HCT116 (cell line): Measurements from ENCODE around the gene QRICH2. TPM values are rescaled to one million over a fixed set of nuclear protein-coding genes. Genes with fewer than 3 reads are reported as not detected.

Experiments
- ATAC-seq: fragments of 200-7000 bp; cut with Tn5 transposase; 2 replicates; pipeline ENCODE4 v1.9.1; 2020; ENCODE audit warnings: mild to moderate bottlenecking, moderate library complexity
- BruUV-seq: library from RNA; stranded (reverse); fragments of 400-500 nt; replicated peaks from 2 replicates; lab custom pipeline; 2021; lab: Mats Ljungman, UMichigan
- CTCF ChIA-PET: fragments of 300-600 bp; sonication (Branson Sonifier 250); formaldehyde crosslinking; loops from one replicate; lab custom pipeline; 2021; ENCODE audit warnings: antibody characterized with exemption; lab: Charles Lee
- POLR2A ChIA-PET: fragments of 300-600, 350-600 bp; sonication (Branson Sonifier 250); formaldehyde crosslinking; loops from one replicate; lab custom pipeline; 2021; ENCODE audit warnings: antibody characterized with exemption; lab: Charles Lee
- RAD21 ChIA-PET, 2 experiments: fragments of 300-600 bp; sonication (Branson Sonifier 250); formaldehyde crosslinking; loops; one replicate each; lab custom pipeline; 2023; ENCODE audit warnings: low total read pairs in 2 of 2; ENCODE audit not compliant: uncharacterized antibody in 2 of 2, unreplicated experiment in 2 of 2, low non-redundant PET in 1 of 2; lab: Charles Lee
- DNase-seq: peaks from one replicate; pipeline ENCODE4 v3.0.0-alpha.2; 2010; ENCODE audit warnings: low read depth, low spot score
- H2AFZ ChIP-seq: fragments of 200-600 bp; shearing (Covaris generic), sonication (generic); 2 replicates; pipeline ENCODE4 v1.6.1; 2017; ENCODE audit warnings: low read depth, mixed run types, mixed read lengths, antibody characterized with exemption, low read length; ENCODE audit not compliant: poor library complexity, severe bottlenecking
- H3K27ac ChIP-seq: 2 replicates; pipeline ENCODE4 v1.5.1; 2012; ENCODE audit warnings: low read depth, low read length
- H3K27me3 ChIP-seq: fragments of 200-600 bp; sonication (generic); 2 replicates; pipeline ENCODE4 v1.6.1; 2016; ENCODE audit warnings: mixed run types, low read length, mixed read lengths; ENCODE audit not compliant: insufficient read depth
- H3K36me3 ChIP-seq, 2 experiments: fragments of 200-500 bp in 1 of 2; fragments of 200-600 bp in 1 of 2; sonication (Bioruptor generic) in 1 of 2; sonication (generic) in 1 of 2; 2 replicates each; pipeline versions ENCODE4 v1.5.1 to v1.6.1; 2014 to 2016; ENCODE audit warnings: low read length in 2 of 2, inconsistent platforms in 1 of 2, mixed read lengths in 1 of 2, mixed run types in 1 of 2; ENCODE audit not compliant: insufficient read depth in 2 of 2, control insufficient read depth in 1 of 2
- H3K4me1 ChIP-seq, 2 experiments: fragments of 200-600 bp in 1 of 2; sonication (generic) in 1 of 2; 2 replicates each; pipeline versions ENCODE4 v1.5.1 to v1.6.1; 2012 to 2017; ENCODE audit warnings: low read length in 2 of 2, inconsistent platforms in 1 of 2, mild to moderate bottlenecking in 1 of 2, mixed read lengths in 1 of 2, mixed run types in 1 of 2, moderate library complexity in 1 of 2; ENCODE audit not compliant: insufficient read depth in 2 of 2, control insufficient read depth in 1 of 2
- H3K4me2 ChIP-seq: fragments of 200-600 bp; sonication (generic); 2 replicates; pipeline ENCODE4 v1.6.1; 2017; ENCODE audit warnings: mixed run types, low read length, mixed read lengths
- H3K4me3 ChIP-seq, 2 experiments: fragments of 200-600 bp in 1 of 2; sonication (generic) in 1 of 2; replicated peaks in 1 of 2; 2 replicates each; pipeline ENCODE4 v1.5.1; 2011 to 2016; ENCODE audit warnings: low read length in 2 of 2, control low read depth in 1 of 2, low read depth in 1 of 2, mild to moderate bottlenecking in 1 of 2, mixed read lengths in 1 of 2, mixed run types in 1 of 2
- H3K79me2 ChIP-seq: fragments of 200-600 bp; sonication (generic); 2 replicates; pipeline ENCODE4 v1.6.1; 2017; ENCODE audit warnings: mild to moderate bottlenecking, mixed run types, low read length, moderate library complexity, mixed read lengths; ENCODE audit not compliant: insufficient read depth
- H3K9ac ChIP-seq: fragments of 200-600 bp; sonication (generic); 2 replicates; pipeline ENCODE4 v1.6.1; 2016; ENCODE audit warnings: low read length, mixed read lengths
- H3K9me2 ChIP-seq: fragments of 200-600 bp; sonication (generic), shearing (Covaris generic); 2 replicates; pipeline ENCODE4 v1.6.1; 2017; ENCODE audit warnings: mixed run types, mild to moderate bottlenecking, moderate library complexity; ENCODE audit not compliant: insufficient read depth
- H3K9me3 ChIP-seq, 2 experiments: fragments of 200-500 bp in 1 of 2; fragments of 200-600 bp in 1 of 2; sonication (Bioruptor generic) in 1 of 2; sonication (generic) in 1 of 2; 2 replicates each; pipeline ENCODE4 v1.6.1; 2014 to 2017; ENCODE audit warnings: low read length in 2 of 2, mixed read lengths in 2 of 2, inconsistent platforms in 1 of 2, low read depth in 1 of 2, mild to moderate bottlenecking in 1 of 2, mixed run types in 1 of 2, moderate library complexity in 1 of 2; ENCODE audit not compliant: control insufficient read depth in 1 of 2, insufficient read depth in 1 of 2
- H4K20me1 ChIP-seq: fragments of 200-600 bp; sonication (generic), shearing (Covaris generic); 2 replicates; pipeline ENCODE4 v1.6.1; 2017; ENCODE audit warnings: mixed run types, mild to moderate bottlenecking, moderate library complexity; ENCODE audit not compliant: insufficient read depth
- ATF3 ChIP-seq: IDR thresholded peaks from 2 replicates; pipeline ENCODE4 v1.6.1; 2012
- CEBPB ChIP-seq: IDR thresholded peaks from 2 replicates; pipeline ENCODE4 v1.6.1; 2012; ENCODE audit warnings: low read depth
- CTCF ChIP-seq, 3 experiments: fragments of 200-600 bp in 1 of 3; sonication (generic) in 1 of 3; IDR thresholded peaks in 2 of 3; conservative IDR thresholded peaks in 1 of 3; 2 replicates each; pipeline ENCODE4 v1.5.1; 2012 to 2017; ENCODE audit warnings: low read depth in 2 of 3, low read length in 2 of 3, antibody characterized with exemption in 1 of 3, borderline replicate concordance in 1 of 3, control low read depth in 1 of 3, mild to moderate bottlenecking in 1 of 3, mixed read lengths in 1 of 3, mixed run types in 1 of 3, moderate library complexity in 1 of 3; ENCODE audit not compliant: insufficient read depth in 1 of 3
- ELF1 ChIP-seq: IDR thresholded peaks from 2 replicates; pipeline ENCODE4 v1.6.1; 2012; ENCODE audit warnings: low read depth, borderline replicate concordance
- EZH2phosphoT487 ChIP-seq: fragments of 200-600 bp; IDR thresholded peaks from 2 replicates; pipeline ENCODE4 v1.6.1; 2018; ENCODE audit warnings: antibody characterized with exemption, borderline replicate concordance
- FOSL1 ChIP-seq: IDR thresholded peaks from 2 replicates; pipeline ENCODE4 v1.6.1; 2012; ENCODE audit warnings: low read depth
- JUND ChIP-seq: IDR thresholded peaks from 2 replicates; pipeline ENCODE4 v1.6.1; 2012
- SIN3A ChIP-seq: IDR thresholded peaks from 2 replicates; pipeline ENCODE4 v1.6.1; 2012; ENCODE audit warnings: low read depth
- intact Hi-C: fragments of 100-400 bp; cut with micrococcal nuclease; formaldehyde crosslinking; loops from 2 replicates; pipeline ENCODE4 v1.10.0; 2022
- total RNA-seq: library from RNA; stranded (reverse); gene quantifications from one replicate; pipeline ENCODE4 v1.2.1, GENCODE V29; 2021; ENCODE audit not compliant: unreplicated experiment

QRICH2 gene
- total RNA-seq, 1 experiment from 2014 or later = 4.9 TPM

- H3K9me2 ChIP-seq = no peaks in the 10 kb centered on the region
- H4K20me1 ChIP-seq = peaks cover 4% of the 10 kb centered on the region; the same call in 1 of the 2 replicates
- no TSS peak for BruUV-seq
- intact Hi-C loops = loop anchor here (5.0 kb wide), 1 partner anchor 36 kb away; no protein-coding TSS in a partner anchor
- H2AFZ ChIP-seq = no peak overlapping the region
- H3K4me1 ChIP-seq = peaks cover 0 to 23% of the 10 kb centered on the region in 2 experiments; a peak in 2 of 4 replicates
- no peak overlapping the region for H3K9ac ChIP-seq
- RAD21 ChIA-PET = interaction anchor here in 1 of 2 experiments (0.9 kb wide), 1 partner anchor 46 kb away, joined by 4 read pairs; no protein-coding TSS in a partner anchor
- H3K79me2 ChIP-seq = peaks cover 41% of the 10 kb centered on the region
- H3K4me3 ChIP-seq = no peak overlapping the region
- CTCF ChIA-PET = interaction anchor here (0.6 to 1.3 kb wide), 2 partner anchors 19 to 60 kb away, joined by 3 to 5 read pairs; no protein-coding TSS in a partner anchor
- POLR2A ChIA-PET = no interaction called here
- no peaks in the 10 kb centered on the region for H3K27me3 ChIP-seq
- H3K36me3 ChIP-seq = peaks cover 9 to 11% of the 10 kb centered on the region in 2 experiments; a peak in 2 of 4 replicates
- H3K27ac ChIP-seq = no peak overlapping the region
- TF ChIP-seq FOSL1 (no peak), JUND (no peak), SIN3A (no peak), CTCF (IDR thresholded peaks at IDR 0.05 in 2 of 3, conservative IDR thresholded peaks at IDR 0.05 in 1 of 3; ENCODE audit: borderline replicate concordance in 1 of 3, insufficient read depth in 1 of 3, low read depth in 2 of 3, low read length in 2 of 3) (no peak), ELF1 (no peak), EZH2phosphoT487 (no peak), CEBPB (no peak), ATF3 (no peak)
- ATAC-seq (no peak), DNase-seq (no peak)
- peak overlapping the region; percentile 82; the same call in 1 of the 2 replicates for H3K4me2 ChIP-seq
- H3K9me3 ChIP-seq = no peaks in the 10 kb centered on the region
Measured at GRCh38 chr17:76351526-76352071, 43.5 kb upstream of the QRICH2 start.
